H1 (cell line): ENCODE data around the gene CAPN13. TPM values are rescaled to one million over a fixed set of nuclear protein-coding genes. Genes with fewer than 3 reads are reported as not detected.

Source experiments
- ASH2L ChIP-seq: fragments of 200-600, 300-600 bp; sonication (generic); IDR thresholded peaks from one replicate; pipeline ENCODE4 v1.7.1; 2017; ENCODE audit warnings: low read length
- ATF2 ChIP-seq: IDR thresholded peaks from 2 replicates; pipeline ENCODE4 v1.6.1; 2012; ENCODE audit warnings: low read length, inconsistent platforms
- CHD7 ChIP-seq: fragments of 300-600 bp; sonication (generic); IDR thresholded peaks from 2 replicates; pipeline ENCODE4 v1.7.1; 2012; ENCODE audit warnings: low read length, moderate library complexity, mild to moderate bottlenecking, inconsistent platforms; ENCODE audit not compliant: insufficient replicate concordance
- NRF1 ChIP-seq: IDR thresholded peaks from 2 replicates; pipeline ENCODE4 v1.6.1; 2011; ENCODE audit warnings: mild to moderate bottlenecking, low read depth, low read length, improper control_type of control experiment
- RNF2 ChIP-seq: fragments of 200-900, 300-1000 bp; sonication (generic); IDR thresholded peaks from 2 replicates; pipeline ENCODE4 v1.7.1; 2016; ENCODE audit warnings: borderline replicate concordance, low read depth, mild to moderate bottlenecking, antibody characterized with exemption, low read length; ENCODE audit not compliant: poor library complexity, severe bottlenecking; ENCODE audit errors: missing control alignments
- SRF ChIP-seq: IDR thresholded peaks from 2 replicates; pipeline ENCODE4 v1.6.1; 2011; ENCODE audit warnings: mild to moderate bottlenecking, low read depth, low read length, moderate library complexity
- TEAD4 ChIP-seq: IDR thresholded peaks from 2 replicates; pipeline ENCODE4 v1.6.1; 2012; ENCODE audit warnings: low read depth, low read length, inconsistent platforms, mixed read lengths
- polyA plus RNA-seq, 7 experiments: library from polyadenylated mRNA; depleted of rRNA in 3 of 7; stranded (reverse) in 5 of 7; unstranded in 2 of 7; fragments of >200 nt in 5 of 7; fragments of 200-250 nt in 2 of 7; gene quantifications; 1 replicate in 5 of 7; 2 replicates in 1 of 7; 4 replicates in 1 of 7; pipeline versions ENCODE4 v1.2.1 to v1.2.3, GENCODE V29; 2011 to 2013; ENCODE audit warnings: missing spikeins in 2 of 7, mixed read lengths in 2 of 7
- total RNA-seq: library from RNA; stranded (reverse); fragmentation: NEBNext Ultra II Directional; extraction: Animal tissue kit (Norgen Biotek cat#: 25700); gene quantifications from 2 replicates; pipeline ENCODE4 v1.2.1, GENCODE V29; 2021

CAPN13 gene
- total and polyA plus RNA-seq, 2 of the 8 experiments (the other 6 are each of a cell fraction or from before 2014, with no cell fraction given) = 2.4 TPM

- TF ChIP-seq CHD7 (no peak), SRF (no peak), ASH2L (no peak), RNF2 (no peak), TEAD4 (no peak), NRF1 (no peak), ATF2 (no peak)
Measured at GRCh38 chr2:30730736-30731647, 76.3 kb downstream of the CAPN13 start (continued).
